Natural killer cell (primary cell): ENCODE measurements around the gene TMEM175. TPM values are rescaled to one million over a fixed set of nuclear protein-coding genes. Genes with fewer than 3 reads are reported as not detected.
"Not testable (repeated sequence)": the region's sequence is repeated elsewhere in the genome, so short reads cannot be mapped to it uniquely, and the experiment has no call there.

ENCODE experiments used
- ATAC-seq, 3 donors: fragments of 150-1000 bp in 2 of 3; fragments of 200-7000 bp in 1 of 3; cut with Tn5 transposase; 1 replicate in 1 of 3; 2 replicates in 2 of 3; pipeline ENCODE4 v1.10.0; 2021; ENCODE audit warnings: mild to moderate bottlenecking in 2 of 3, moderate library complexity in 2 of 3
- DNase-seq, 2 donors: peaks; one replicate each; pipeline versions ENCODE4 v3.0.0 to v3.0.0-alpha.2; 2013 to 2021; ENCODE audit warnings: mixed read lengths in 1 of 2
- H3K27ac ChIP-seq: one replicate; pipeline ENCODE4 v1.5.1; 2013; ENCODE audit warnings: mild to moderate bottlenecking, low read length
- H3K27me3 ChIP-seq: one replicate; pipeline ENCODE4 v1.6.1; 2013; ENCODE audit warnings: low read length; ENCODE audit not compliant: control insufficient read depth, insufficient read depth
- H3K36me3 ChIP-seq: one replicate; pipeline ENCODE4 v1.6.1; 2013; ENCODE audit warnings: low read length; ENCODE audit not compliant: control insufficient read depth, insufficient read depth
- H3K4me1 ChIP-seq: one replicate; pipeline ENCODE4 v1.6.1; 2013; ENCODE audit warnings: low read length; ENCODE audit not compliant: control insufficient read depth, insufficient read depth
- H3K4me3 ChIP-seq: one replicate; pipeline ENCODE4 v1.5.1; 2013; ENCODE audit warnings: low read length
- H3K9me3 ChIP-seq: one replicate; pipeline ENCODE4 v1.6.1; 2013; ENCODE audit warnings: low read length; ENCODE audit not compliant: control insufficient read depth, insufficient read depth
- H3K27ac Mint-ChIP-seq, 2 donors: one replicate each; pipeline ENCODE4 v1.8.0; 2022; ENCODE audit warnings: mild to moderate bottlenecking in 2 of 2, mixed read lengths in 2 of 2, moderate library complexity in 1 of 2
- H3K27me3 Mint-ChIP-seq, 2 donors: one replicate each; pipeline ENCODE4 v1.8.0; 2022; ENCODE audit warnings: low read depth in 2 of 2, mixed read lengths in 2 of 2
- H3K36me3 Mint-ChIP-seq: one replicate; pipeline ENCODE4 v1.8.0; 2022; ENCODE audit warnings: mixed read lengths
- H3K4me1 Mint-ChIP-seq, 2 donors: one replicate each; pipeline ENCODE4 v1.8.0; 2022; ENCODE audit warnings: mixed read lengths in 2 of 2
- H3K4me3 Mint-ChIP-seq: one replicate; pipeline ENCODE4 v1.8.0; 2022; ENCODE audit warnings: mild to moderate bottlenecking, moderate library complexity, mixed read lengths
- H3K9me3 Mint-ChIP-seq, 2 donors: one replicate each; pipeline ENCODE4 v1.8.0; 2022; ENCODE audit warnings: mixed read lengths in 2 of 2
- WGBS: methylation state at CpG from one replicate; pipeline ENCODE4 v1.1.7; 2013; ENCODE audit warnings: missing lambda C conversion rate; ENCODE audit not compliant: insufficient coverage; 5-methylcytosine and 5-hydroxymethylcytosine counted together
- intact Hi-C: fragments of 100-400 bp; cut with micrococcal nuclease; formaldehyde crosslinking; loops from one replicate; pipeline ENCODE4 v1.14.2; 2022
- total RNA-seq, 4 donors: library from RNA; stranded (reverse); fragments of 120-200 nt in 1 of 4; gene quantifications; one replicate each; pipeline versions ENCODE4 v1.2.3 to v1.2.4, GENCODE V29; 2013 to 2022
- TF ChIP-seq, protein P1 (sequence below): fragments of 200-600 bp; IDR thresholded peaks from one replicate; pipeline ENCODE4 v1.8.0; 2022; ENCODE audit warnings: antibody characterized with exemption

TMEM175 gene
- total RNA-seq, 3 donors from 2014 or later (not counting 1 experiment from before 2014, with no cell fraction given): 72.8 to 79.8 (median 73.2) TPM

- no peaks in the 10 kb centered on the region for H3K36me3 Mint-ChIP-seq
- peak within 1 kb of the TSS; percentile 16 for H3K27ac ChIP-seq
- DNase-seq (peak; percentile 88 to 92), ATAC-seq (peak; percentile 78 to 93 (median 82))
- H3K9me3 ChIP-seq: no peaks in the 10 kb centered on the region
- H3K27me3 Mint-ChIP-seq: no peaks in the 10 kb centered on the region
- intact Hi-C loops: loop anchor here (1.0 to 5.0 kb wide), 3 partner anchors 12 to 41 kb away; partner anchors contain the start of genes FGFRL1, GAK and TMEM175
- peaks cover 19 to 26% of the 10 kb centered on the region in 2 donors for H3K4me1 Mint-ChIP-seq
- peaks cover 44% of the 10 kb centered on the region for H3K4me1 ChIP-seq
- peak within 1 kb of the TSS; percentile 56 for H3K4me3 ChIP-seq
- TF ChIP-seq, protein P1, sequence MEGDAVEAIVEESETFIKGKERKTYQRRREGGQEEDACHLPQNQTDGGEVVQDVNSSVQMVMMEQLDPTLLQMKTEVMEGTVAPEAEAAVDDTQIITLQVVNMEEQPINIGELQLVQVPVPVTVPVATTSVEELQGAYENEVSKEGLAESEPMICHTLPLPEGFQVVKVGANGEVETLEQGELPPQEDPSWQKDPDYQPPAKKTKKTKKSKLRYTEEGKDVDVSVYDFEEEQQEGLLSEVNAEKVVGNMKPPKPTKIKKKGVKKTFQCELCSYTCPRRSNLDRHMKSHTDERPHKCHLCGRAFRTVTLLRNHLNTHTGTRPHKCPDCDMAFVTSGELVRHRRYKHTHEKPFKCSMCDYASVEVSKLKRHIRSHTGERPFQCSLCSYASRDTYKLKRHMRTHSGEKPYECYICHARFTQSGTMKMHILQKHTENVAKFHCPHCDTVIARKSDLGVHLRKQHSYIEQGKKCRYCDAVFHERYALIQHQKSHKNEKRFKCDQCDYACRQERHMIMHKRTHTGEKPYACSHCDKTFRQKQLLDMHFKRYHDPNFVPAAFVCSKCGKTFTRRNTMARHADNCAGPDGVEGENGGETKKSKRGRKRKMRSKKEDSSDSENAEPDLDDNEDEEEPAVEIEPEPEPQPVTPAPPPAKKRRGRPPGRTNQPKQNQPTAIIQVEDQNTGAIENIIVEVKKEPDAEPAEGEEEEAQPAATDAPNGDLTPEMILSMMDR: no peak
- H3K27ac Mint-ChIP-seq: peak within 1 kb of the TSS in 1 of 2 donors; percentile 78
- H3K27me3 ChIP-seq: no peaks in the 10 kb centered on the region
- H3K4me3 Mint-ChIP-seq: peak within 1 kb of the TSS; percentile 74
- H3K9me3 Mint-ChIP-seq: no peaks in the 10 kb centered on the region
- no peaks in the 10 kb centered on the region for H3K36me3 ChIP-seq
- WGBS: 26% methylated on average over 123 of the region's 123 CpGs
Observed at GRCh38 chr4:973431-974397, 41.5 kb downstream of the TMEM175 start, which contains the start of gene DGKQ. DGKQ (minus strand) TSS chr4:973569; CDS start chr4:973482, 87 bp downstream.

DNA sequence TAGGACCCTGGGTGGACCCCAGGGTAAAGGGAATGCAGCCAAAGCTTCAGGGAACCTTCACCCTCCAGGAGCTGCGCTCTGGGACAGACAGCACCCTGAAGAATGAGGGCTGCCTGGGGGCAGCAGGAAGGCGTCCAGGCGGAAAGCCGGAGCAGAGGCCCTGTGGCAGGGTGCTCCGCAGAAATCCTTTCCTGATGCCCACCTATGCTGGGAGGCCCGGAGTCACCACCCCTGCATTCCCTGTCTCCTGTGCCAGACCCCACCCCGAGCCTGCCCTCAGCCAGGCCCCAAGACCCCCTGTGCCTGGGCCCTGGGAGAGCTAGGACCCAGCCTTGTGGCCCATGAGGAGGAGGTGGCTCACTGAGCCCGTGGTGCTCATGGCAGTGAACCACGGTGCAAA is 42.4 kb downstream of the TMEM175 start:
- H3K9me3 ChIP-seq: no peaks in the 10 kb centered on the region
- H3K9me3 Mint-ChIP-seq: no peaks in the 10 kb centered on the region
- TF ChIP-seq, protein P1: no peak
- H3K36me3 ChIP-seq: no peaks in the 10 kb centered on the region
- peaks cover 42% of the 10 kb centered on the region for H3K4me1 ChIP-seq
- H3K27me3 Mint-ChIP-seq: no peaks in the 10 kb centered on the region
- no peaks in the 10 kb centered on the region for H3K27me3 ChIP-seq
- no peak overlapping the region for H3K27ac Mint-ChIP-seq
- ATAC-seq: no peak
- H3K4me3 Mint-ChIP-seq: no peak overlapping the region
- intact Hi-C loops: loop anchor here (5.0 kb wide), 1 partner anchor 38 kb away; the partner anchor contains the start of gene FGFRL1
- no peak overlapping the region for H3K27ac ChIP-seq
- H3K4me3 ChIP-seq: no peak overlapping the region
- peaks cover 19 to 20% of the 10 kb centered on the region in 2 donors for H3K4me1 Mint-ChIP-seq
- WGBS: 94% methylated on average over 9 of the region's 9 CpGs
- no peak for DNase-seq
- H3K36me3 Mint-ChIP-seq: no peaks in the 10 kb centered on the region

DNA sequence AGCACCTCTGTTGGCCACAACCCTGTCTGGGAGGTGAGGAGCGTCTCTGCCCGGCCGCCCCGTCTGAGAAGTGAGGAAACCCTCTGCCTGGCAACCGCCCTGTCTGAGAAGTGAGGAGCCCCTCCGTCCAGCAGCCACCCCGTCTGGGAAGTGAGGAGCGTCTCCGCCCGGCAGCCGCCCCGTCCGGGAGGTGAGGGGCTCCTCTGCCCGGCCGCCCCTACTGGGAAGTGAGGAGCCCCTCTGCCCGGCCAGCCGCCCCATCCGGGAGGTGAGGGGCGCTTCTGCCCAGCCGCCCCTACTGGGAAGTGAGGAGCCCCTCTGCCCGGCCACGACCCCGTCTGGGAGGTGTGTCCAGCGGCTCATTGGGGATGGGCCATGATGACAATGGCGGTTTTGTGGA is 43.8 kb downstream of the TMEM175 start:
- H3K27me3 ChIP-seq, H3K9me3 ChIP-seq, intact Hi-C loops, H3K36me3 ChIP-seq, H3K27me3 Mint-ChIP-seq, H3K4me3 ChIP-seq, H3K9me3 Mint-ChIP-seq, ATAC-seq, H3K27ac ChIP-seq, DNase-seq, H3K36me3 Mint-ChIP-seq, H3K27ac Mint-ChIP-seq, H3K4me3 Mint-ChIP-seq: not testable (repeated sequence)
- WGBS: 96% methylated on average over 14 of the region's 25 CpGs
- H3K4me1 Mint-ChIP-seq: peaks cover 6 to 10% of the 10 kb centered on the region in 2 donors
- H3K4me1 ChIP-seq: peaks cover 31% of the 10 kb centered on the region
